Transverse colon (tissue), 3 donors: Measurements from ENCODE around the gene VCP.

Experiments
- EP300 ChIP-seq: sonication (generic); formaldehyde crosslinking; IDR thresholded peaks from one replicate; pipeline ENCODE4 v1.6.1; 2017; ENCODE audit warnings: antibody characterized with exemption, low read depth
- POLR2A ChIP-seq: fragments of 450-650 bp; IDR thresholded peaks from one replicate; pipeline ENCODE4 v1.6.1; 2016; ENCODE audit warnings: antibody characterized with exemption, mild to moderate bottlenecking, moderate library complexity
- POLR2AphosphoS5 ChIP-seq, 3 donors: sonication (generic); formaldehyde crosslinking; IDR thresholded peaks; one replicate each; pipeline ENCODE4 v1.6.1; 2016; ENCODE audit warnings: antibody characterized with exemption in 3 of 3

DNA sequence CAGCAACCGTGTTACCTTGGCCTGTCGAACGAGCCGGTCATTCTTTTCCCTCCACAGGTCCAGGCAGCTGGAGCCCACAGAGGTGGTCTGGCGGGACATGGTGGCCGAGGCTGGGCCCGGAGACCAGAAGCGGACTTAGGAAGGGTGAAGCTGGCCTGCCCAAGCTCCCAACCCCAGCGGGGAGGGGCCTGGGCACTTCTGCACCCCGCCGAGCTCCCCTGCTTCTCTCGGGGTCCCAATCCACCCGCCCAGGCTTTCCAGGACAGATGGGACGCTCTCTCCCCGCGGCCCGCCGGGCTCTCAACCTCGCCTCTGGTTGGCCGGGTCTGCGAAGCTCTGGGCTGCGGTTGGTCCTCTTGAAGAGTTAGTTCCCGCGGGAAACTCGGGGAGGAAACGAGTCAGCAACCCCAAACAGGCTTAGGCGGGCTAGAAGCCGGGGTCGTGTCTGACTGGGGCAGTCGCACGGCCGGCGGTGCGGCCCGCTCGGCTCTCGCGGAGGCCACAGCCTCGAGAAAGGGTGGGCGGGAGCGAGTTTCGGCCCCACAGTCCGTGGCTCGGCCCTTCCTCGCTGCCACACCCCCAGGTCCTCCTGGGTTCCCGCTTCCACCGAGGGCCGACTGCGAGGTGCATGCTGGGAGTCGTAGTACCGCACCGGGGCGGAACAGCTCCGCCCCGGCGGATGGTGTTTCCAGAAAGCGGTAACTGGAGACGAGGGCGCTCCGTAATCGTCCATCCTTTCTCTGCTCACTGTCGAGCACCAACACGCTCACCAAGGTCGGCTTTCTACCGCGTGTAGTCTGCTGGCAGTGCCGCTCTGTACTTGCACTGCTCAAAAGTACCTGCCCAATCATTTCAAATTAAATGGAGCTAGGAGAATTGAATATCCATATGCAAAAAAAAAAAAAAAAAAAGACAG, 7.3 kb upstream of the VCP start, which contains the start of gene FANCG:
- TF ChIP-seq POLR2A (peak; percentile 42), EP300 (no peak), POLR2AphosphoS5 (IDR thresholded peaks at IDR 0.05) (peak; percentile 58 to 67 (median 66))
